ENCODE measurements around the gene PHF12.

The PHF12 gene

GRCh38 chr17:28988475-28988874, 37.2 kb upstream of the PHF12 start:
- H3K9me3 ChIP-seq: no peaks in the 10 kb centered on the region
- H3K4me1 ChIP-seq (ENCODE audit: control insufficient read depth in 1 of 2, insufficient read depth in 1 of 2, low read depth in 1 of 2, low read length in 1 of 2): peaks cover 3% of the 10 kb centered on the region in 2 experiments
- H3K27ac ChIP-seq: no peak overlapping the region
- H3K4me3 ChIP-seq (ENCODE audit: low read depth in 1 of 2, low read length in 1 of 2): no peak overlapping the region
- no peak for TF ChIP-seq CTCF (IDR thresholded peaks at IDR 0.05)
- peaks cover 37% of the 10 kb centered on the region for H3K27me3 ChIP-seq
- H3K36me3 ChIP-seq: no peaks in the 10 kb centered on the region

GRCh38 chr17:28986714-28987655, 35.7 kb upstream of the PHF12 start:
- Histone ChIP-seq H3K9me3 (no peaks in the 10 kb centered on the region), H3K27ac (no peak overlapping the region), H3K36me3 (no peaks in the 10 kb centered on the region), H3K27me3 (peaks cover 37% of the 10 kb centered on the region), H3K4me3 (ENCODE audit: low read depth in 1 of 2, low read length in 1 of 2) (no peak overlapping the region), H3K4me1 (ENCODE audit: control insufficient read depth in 1 of 2, insufficient read depth in 1 of 2, low read depth in 1 of 2, low read length in 1 of 2) (peaks cover 18% of the 10 kb centered on the region in 2 experiments)
- TF ChIP-seq CTCF (IDR thresholded peaks at IDR 0.05): no peak

GRCh38 chr17:28985950-28986713, 34.8 kb upstream of the PHF12 start:
- Histone ChIP-seq H3K4me1 (ENCODE audit: control insufficient read depth in 1 of 2, insufficient read depth in 1 of 2, low read depth in 1 of 2, low read length in 1 of 2) (peaks cover 23 to 25% of the 10 kb centered on the region in 2 experiments), H3K36me3 (no peaks in the 10 kb centered on the region), H3K27ac (no peak overlapping the region), H3K27me3 (peaks cover 37% of the 10 kb centered on the region), H3K4me3 (ENCODE audit: low read depth in 1 of 2, low read length in 1 of 2) (no peak overlapping the region), H3K9me3 (no peaks in the 10 kb centered on the region)
- TF ChIP-seq CTCF (IDR thresholded peaks at IDR 0.05): no peak

GRCh38 chr17:28983286-28984230, 32.2 kb upstream of the PHF12 start:
- peak overlapping the region; percentile 95 for H3K27ac ChIP-seq
- H3K4me3 ChIP-seq (ENCODE audit: low read depth in 1 of 2, low read length in 1 of 2): no peak overlapping the region
- TF ChIP-seq CTCF (IDR thresholded peaks at IDR 0.05): no peak
- H3K36me3 ChIP-seq: no peaks in the 10 kb centered on the region
- peaks cover 21% of the 10 kb centered on the region for H3K27me3 ChIP-seq
- H3K4me1 ChIP-seq (ENCODE audit: control insufficient read depth in 1 of 2, insufficient read depth in 1 of 2, low read depth in 1 of 2, low read length in 1 of 2): peaks cover 23 to 25% of the 10 kb centered on the region in 2 experiments
- H3K9me3 ChIP-seq: no peaks in the 10 kb centered on the region

All from neutrophil (primary cell).